AG04450 (cell line): ENCODE data around the gene TPP1. TPM values are rescaled to one million over a fixed set of nuclear protein-coding genes. Genes with fewer than 3 reads are reported as not detected.

Experiments
- CTCF ChIA-PET: fragments of 300-600, 350-600 bp; formaldehyde crosslinking; extraction: SDS; loops from one replicate; lab custom pipeline; 2022; ENCODE audit warnings: antibody characterized with exemption, inconsistent platforms; lab: Charles Lee
- POLR2A ChIA-PET: fragments of 350-600 bp; formaldehyde crosslinking; extraction: SDS; loops from one replicate; lab custom pipeline; 2021; ENCODE audit warnings: antibody characterized with exemption, inconsistent platforms; lab: Yijun Ruan, JAX
- DNase-seq: peaks from one replicate; pipeline ENCODE4 v3.0.0-alpha.2; 2011; ENCODE audit warnings: low read depth, low spot score
- H3K27ac ChIP-seq: one replicate; pipeline ENCODE4 v1.5.1; 2012; ENCODE audit warnings: low read depth, low read length, control low read depth
- H3K27me3 ChIP-seq: one replicate; pipeline ENCODE4 v1.6.0; 2012; ENCODE audit warnings: low read length; ENCODE audit not compliant: control insufficient read depth, insufficient read depth
- H3K4me3 ChIP-seq: 2 replicates; pipeline ENCODE4 v1.5.1; 2011; ENCODE audit warnings: mild to moderate bottlenecking, low read depth, low read length, control low read depth
- H3K9me3 ChIP-seq: 2 replicates; pipeline ENCODE4 v1.5.1; 2012; ENCODE audit warnings: low read length; ENCODE audit not compliant: control insufficient read depth, insufficient read depth
- polyA minus RNA-seq: library from RNA; depleted of rRNA, polyadenylated mRNA; stranded (reverse); fragments of >200 nt; gene quantifications from 2 replicates; pipeline ENCODE4 v1.2.3, GENCODE V29; 2011; rRNA and poly(A)+ RNA removed
- polyA plus RNA-seq: library from polyadenylated mRNA; depleted of rRNA; stranded (reverse); fragments of >200 nt; gene quantifications from 2 replicates; pipeline ENCODE4 v1.2.3, GENCODE V29; 2011; rRNA removed
- TF ChIP-seq, protein P1 (sequence below): IDR thresholded peaks from 2 replicates; pipeline ENCODE4 v1.5.1; 2011; ENCODE audit warnings: low read depth, low read length, control low read depth, inconsistent platforms

Gene TPP1
- polyA plus RNA-seq, result 128 and 152 TPM in 2 replicates
- 83.1 and 118 TPM in 2 replicates for polyA minus RNA-seq

DNA sequence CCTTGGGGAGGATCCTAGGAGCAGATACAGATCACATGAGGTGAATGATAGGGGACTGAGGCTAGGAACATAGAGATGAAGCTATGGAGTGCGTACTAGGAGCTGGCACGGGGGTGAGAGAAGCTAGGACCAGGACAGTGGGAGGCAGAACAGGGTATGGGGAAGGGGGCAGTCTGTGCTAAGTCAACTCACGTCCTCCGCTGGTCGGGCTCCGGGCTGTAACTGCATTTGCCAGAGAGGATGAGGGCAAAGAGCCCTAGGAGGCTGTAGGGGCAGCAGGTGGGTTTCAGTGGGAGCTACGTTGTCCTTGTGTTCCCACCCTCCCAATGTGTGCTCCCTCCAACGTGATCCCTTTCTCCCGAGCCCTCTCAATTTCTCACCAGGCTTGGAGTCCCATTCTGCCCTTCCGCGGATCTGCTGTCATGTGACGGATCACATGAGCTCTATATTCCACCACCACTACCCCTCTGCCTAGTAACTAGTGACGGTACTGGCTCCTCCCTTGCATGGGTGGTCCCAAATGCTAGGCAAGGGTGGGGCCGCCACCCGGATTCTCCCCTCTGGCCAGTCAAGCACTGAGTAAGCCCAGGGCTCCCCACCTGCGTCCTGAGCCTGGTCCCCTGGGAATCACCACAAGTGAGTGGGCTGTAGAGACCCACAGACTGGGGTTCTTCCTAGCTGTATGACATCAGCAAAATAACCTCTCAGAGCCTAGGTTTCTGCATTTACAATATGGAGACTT lies at the start of gene TPP1:
Gene TPP1, minus strand, starts transcription at position 419 of the 742 bp plus-strand sequence. Its CDS starts 22 bp downstream, at position 397.
- H3K4me3 ChIP-seq, result peak within 1 kb of the TSS; percentile 93
- DNase-seq, result peak; percentile 86
- H3K27ac ChIP-seq, result peak within 1 kb of the TSS; percentile 73
- H3K27me3 ChIP-seq, result peaks cover 2% of the 10 kb centered on the region
- CTCF ChIA-PET, result interaction anchor here (1.0 to 3.4 kb wide), 9 partner anchors 11 to 240 kb away, joined by 3 to 44 read pairs (median 10); partner anchors contain the start of gene MRPL17
- no peaks in the 10 kb centered on the region; the same call in 1 of the 2 replicates for H3K9me3 ChIP-seq
- POLR2A ChIA-PET, result interaction anchor here (0.5 to 1.8 kb wide), 5 partner anchors 11 to 291 kb away, joined by 5 to 12 read pairs (median 10); partner anchors contain the start of genes ILK, MRPL17 and RRP8
- TF ChIP-seq, protein P1, sequence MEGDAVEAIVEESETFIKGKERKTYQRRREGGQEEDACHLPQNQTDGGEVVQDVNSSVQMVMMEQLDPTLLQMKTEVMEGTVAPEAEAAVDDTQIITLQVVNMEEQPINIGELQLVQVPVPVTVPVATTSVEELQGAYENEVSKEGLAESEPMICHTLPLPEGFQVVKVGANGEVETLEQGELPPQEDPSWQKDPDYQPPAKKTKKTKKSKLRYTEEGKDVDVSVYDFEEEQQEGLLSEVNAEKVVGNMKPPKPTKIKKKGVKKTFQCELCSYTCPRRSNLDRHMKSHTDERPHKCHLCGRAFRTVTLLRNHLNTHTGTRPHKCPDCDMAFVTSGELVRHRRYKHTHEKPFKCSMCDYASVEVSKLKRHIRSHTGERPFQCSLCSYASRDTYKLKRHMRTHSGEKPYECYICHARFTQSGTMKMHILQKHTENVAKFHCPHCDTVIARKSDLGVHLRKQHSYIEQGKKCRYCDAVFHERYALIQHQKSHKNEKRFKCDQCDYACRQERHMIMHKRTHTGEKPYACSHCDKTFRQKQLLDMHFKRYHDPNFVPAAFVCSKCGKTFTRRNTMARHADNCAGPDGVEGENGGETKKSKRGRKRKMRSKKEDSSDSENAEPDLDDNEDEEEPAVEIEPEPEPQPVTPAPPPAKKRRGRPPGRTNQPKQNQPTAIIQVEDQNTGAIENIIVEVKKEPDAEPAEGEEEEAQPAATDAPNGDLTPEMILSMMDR, result no peak

DNA sequence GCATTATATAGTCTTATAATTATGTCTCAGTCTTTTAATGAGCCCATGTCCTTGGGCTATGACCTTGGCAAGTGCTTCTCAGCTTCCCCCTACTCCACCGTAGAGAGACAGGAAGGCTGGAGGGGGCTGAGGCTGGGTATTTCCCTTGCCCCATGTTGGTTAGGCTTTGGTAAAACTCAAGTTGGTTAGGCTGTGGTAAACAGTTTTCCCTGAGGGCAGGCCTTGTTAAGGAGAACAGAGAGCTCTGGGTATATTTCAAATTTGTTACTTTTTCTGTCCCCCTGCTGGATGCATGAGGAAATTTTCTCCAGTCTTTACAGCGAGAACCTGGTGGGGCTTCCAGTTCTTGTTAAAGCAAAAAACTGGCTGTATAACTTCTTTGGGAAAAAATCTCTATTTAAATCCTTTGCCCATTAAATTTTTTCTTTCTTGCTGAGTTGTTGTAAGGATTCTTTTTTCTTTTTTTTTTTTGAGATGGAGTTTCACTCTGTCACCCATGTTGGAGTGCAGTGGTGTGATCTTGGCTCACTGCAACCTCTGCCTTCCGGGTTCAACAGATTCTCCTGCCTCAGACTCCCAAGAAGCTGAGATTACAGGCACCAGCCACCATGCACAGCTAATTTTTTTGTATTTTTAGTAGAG lies 48.6 kb upstream of the TPP1 start:
- Histone ChIP-seq H3K9me3 (peaks cover 3% of the 10 kb centered on the region; the same call in 1 of the 2 replicates), H3K27me3 (no peaks in the 10 kb centered on the region), H3K27ac (no peak overlapping the region), H3K4me3 (no peak overlapping the region)
- TF ChIP-seq, protein P1, result peak; percentile 53
- no peak for DNase-seq
- ChIA-PET CTCF (interaction anchor here (0.7 to 2.7 kb wide), 21 partner anchors 9 to 304 kb away, joined by 3 to 23 read pairs (median 4); partner anchors contain the start of genes MRPL17 and TPP1), POLR2A (no interaction called here)

DNA sequence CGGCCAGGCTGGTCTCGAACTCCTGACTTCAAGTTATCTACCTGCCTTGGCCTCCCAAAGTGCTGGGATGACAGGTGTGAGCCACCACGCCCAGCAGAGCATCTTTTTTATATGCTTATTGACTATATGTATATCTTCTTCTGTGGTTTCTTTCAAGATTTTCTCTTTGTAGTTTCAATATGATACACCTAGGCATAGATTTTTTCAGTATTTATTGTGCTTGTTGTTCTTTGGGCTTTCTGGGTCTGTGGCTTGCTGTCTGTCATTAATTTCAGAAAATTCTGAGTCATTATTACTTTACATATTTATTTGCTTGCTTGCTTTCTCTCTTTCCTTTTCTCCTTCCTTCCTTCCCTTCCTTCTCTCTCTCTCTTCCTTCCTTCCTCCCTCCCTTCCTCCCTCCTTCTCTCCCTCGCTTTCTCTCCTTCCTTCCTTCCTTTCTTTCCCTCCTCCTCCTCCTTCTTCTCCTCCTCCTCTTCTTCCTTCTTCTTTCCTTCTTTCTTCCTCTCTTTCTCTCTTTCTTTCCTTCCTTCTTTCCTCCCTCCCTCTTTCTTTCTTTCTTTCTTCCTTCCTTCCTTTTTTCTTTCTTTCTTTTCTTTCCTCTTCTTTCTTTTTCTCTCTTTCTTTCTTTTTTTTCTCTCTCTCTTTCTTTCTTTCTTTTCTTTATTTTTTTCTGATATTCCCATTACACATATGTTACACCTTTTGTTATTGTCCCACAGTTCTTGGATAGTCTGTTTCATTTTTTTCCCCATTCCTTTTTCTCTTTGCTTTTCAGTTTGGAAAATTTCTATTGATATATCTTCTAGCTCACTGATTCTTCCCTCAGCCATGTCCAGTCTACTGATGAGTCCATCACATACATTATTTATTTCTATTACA lies 47.3 kb upstream of the TPP1 start:
- Histone ChIP-seq H3K9me3 (peaks cover 3% of the 10 kb centered on the region; the same call in 1 of the 2 replicates), H3K27me3 (no peaks in the 10 kb centered on the region), H3K4me3 (no peak overlapping the region), H3K27ac (no peak overlapping the region)
- no peak for DNase-seq
- ChIA-PET POLR2A (no interaction called here), CTCF (interaction anchor here (0.7 to 2.7 kb wide), 10 partner anchors 8 to 288 kb away, joined by 4 to 23 read pairs (median 6); partner anchors contain the start of gene MRPL17)
- TF ChIP-seq, protein P1, result no peak

DNA sequence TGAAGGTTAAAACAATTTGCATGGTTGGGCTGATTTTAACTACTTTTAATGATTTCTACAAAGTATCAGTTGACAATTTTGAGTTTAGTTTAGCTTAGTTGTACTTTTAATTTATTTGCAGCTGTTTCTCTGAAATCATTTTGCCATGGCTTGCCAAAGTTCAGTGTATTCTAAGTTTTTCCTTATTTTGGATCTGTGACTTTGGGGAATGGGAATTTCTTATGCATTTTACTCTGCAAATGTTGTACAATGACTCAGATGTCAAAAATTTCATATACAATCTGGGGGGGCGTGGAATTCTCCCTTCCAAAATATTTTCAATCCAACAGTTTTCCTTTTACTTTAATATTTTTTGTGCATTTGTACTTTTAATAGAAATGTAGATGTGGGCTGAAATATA lies 45.3 kb upstream of the TPP1 start:
- Histone ChIP-seq H3K4me3 (no peak overlapping the region), H3K27ac (no peak overlapping the region), H3K9me3 (peaks cover 3% of the 10 kb centered on the region; the same call in 1 of the 2 replicates), H3K27me3 (no peaks in the 10 kb centered on the region)
- CTCF ChIA-PET, result interaction anchor here (1.5 kb wide), 1 partner anchor 19 kb away, joined by 5 read pairs; the partner anchor contains the start of gene MRPL17
- POLR2A ChIA-PET, result interaction anchor here (0.7 kb wide), 1 partner anchor 111 kb away, joined by 3 read pairs; no protein-coding TSS in a partner anchor
- TF ChIP-seq, protein P1, result no peak
- no peak for DNase-seq
